Endothelial cell (in vitro differentiated cells): Measurements from ENCODE around the gene C17orf107. TPM values are rescaled to one million over a fixed set of nuclear protein-coding genes. Genes with fewer than 3 reads are reported as not detected.
A peak's percentile ranks its signal among the peaks of the same experiment; 100 is the strongest.

Experiments used
- DNase-seq: peaks from one replicate; pipeline ENCODE4 v3.0.0; 2021; ENCODE audit warnings: low spot score
- H3K27ac Mint-ChIP-seq: one replicate; pipeline ENCODE4 v1.8.0; 2021; ENCODE audit warnings: mixed read lengths, inconsistent platforms; ENCODE audit not compliant: unreplicated experiment
- H3K27me3 Mint-ChIP-seq: one replicate; pipeline ENCODE4 v1.8.0; 2021; ENCODE audit warnings: mild to moderate bottlenecking, moderate library complexity, mixed read lengths, inconsistent platforms; ENCODE audit not compliant: unreplicated experiment
- H3K36me3 Mint-ChIP-seq: one replicate; pipeline ENCODE4 v1.8.0; 2021; ENCODE audit warnings: mild to moderate bottlenecking, low read depth, mixed read lengths, inconsistent platforms; ENCODE audit not compliant: unreplicated experiment
- H3K4me1 Mint-ChIP-seq: one replicate; pipeline ENCODE4 v1.8.0; 2021; ENCODE audit warnings: mild to moderate bottlenecking, mixed read lengths, inconsistent platforms; ENCODE audit not compliant: unreplicated experiment
- H3K4me3 Mint-ChIP-seq: one replicate; pipeline ENCODE4 v1.8.0; 2021; ENCODE audit warnings: mild to moderate bottlenecking, mixed read lengths, inconsistent platforms; ENCODE audit not compliant: unreplicated experiment
- H3K9me3 Mint-ChIP-seq: one replicate; pipeline ENCODE4 v1.8.0; 2021; ENCODE audit warnings: mixed read lengths, inconsistent platforms; ENCODE audit not compliant: unreplicated experiment
- total RNA-seq: library from RNA; stranded (reverse); fragmentation: NEBNext Ultra II Directional; extraction: Animal tissue kit (Norgen Biotek cat#: 25700); gene quantifications from one replicate; pipeline ENCODE4 v1.2.1, GENCODE V29; 2021; ENCODE audit not compliant: unreplicated experiment
- TF ChIP-seq, protein P1 (sequence below): fragments of 200-600 bp; sonication (generic); IDR thresholded peaks from one replicate; pipeline ENCODE4 v1.5.0; 2021; ENCODE audit warnings: antibody characterized with exemption; ENCODE audit not compliant: unreplicated experiment

The C17orf107 gene
- total RNA-seq, 1 donor from 2014 or later: 2.3 TPM

- Mint-ChIP-seq H3K36me3 (peaks cover 27% of the 10 kb centered on the region), H3K9me3 (no peaks in the 10 kb centered on the region), H3K4me3 (peak overlapping the region; percentile 97), H3K27ac (peak overlapping the region; percentile 99), H3K4me1 (peaks cover 34% of the 10 kb centered on the region), H3K27me3 (peaks cover 23% of the 10 kb centered on the region)
- peak; percentile 39 for DNase-seq
- TF ChIP-seq, protein P1, sequence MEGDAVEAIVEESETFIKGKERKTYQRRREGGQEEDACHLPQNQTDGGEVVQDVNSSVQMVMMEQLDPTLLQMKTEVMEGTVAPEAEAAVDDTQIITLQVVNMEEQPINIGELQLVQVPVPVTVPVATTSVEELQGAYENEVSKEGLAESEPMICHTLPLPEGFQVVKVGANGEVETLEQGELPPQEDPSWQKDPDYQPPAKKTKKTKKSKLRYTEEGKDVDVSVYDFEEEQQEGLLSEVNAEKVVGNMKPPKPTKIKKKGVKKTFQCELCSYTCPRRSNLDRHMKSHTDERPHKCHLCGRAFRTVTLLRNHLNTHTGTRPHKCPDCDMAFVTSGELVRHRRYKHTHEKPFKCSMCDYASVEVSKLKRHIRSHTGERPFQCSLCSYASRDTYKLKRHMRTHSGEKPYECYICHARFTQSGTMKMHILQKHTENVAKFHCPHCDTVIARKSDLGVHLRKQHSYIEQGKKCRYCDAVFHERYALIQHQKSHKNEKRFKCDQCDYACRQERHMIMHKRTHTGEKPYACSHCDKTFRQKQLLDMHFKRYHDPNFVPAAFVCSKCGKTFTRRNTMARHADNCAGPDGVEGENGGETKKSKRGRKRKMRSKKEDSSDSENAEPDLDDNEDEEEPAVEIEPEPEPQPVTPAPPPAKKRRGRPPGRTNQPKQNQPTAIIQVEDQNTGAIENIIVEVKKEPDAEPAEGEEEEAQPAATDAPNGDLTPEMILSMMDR: no peak
These were observed 41.4 kb downstream of the C17orf107 start for GRCh38 chr17:4940555-4941318.

- DNase-seq: no peak
- peak overlapping the region; percentile 99 for H3K27ac Mint-ChIP-seq
- H3K4me1 Mint-ChIP-seq: peaks cover 37% of the 10 kb centered on the region
- peaks cover 18% of the 10 kb centered on the region for H3K27me3 Mint-ChIP-seq
- no peaks in the 10 kb centered on the region for H3K9me3 Mint-ChIP-seq
- H3K36me3 Mint-ChIP-seq: peaks cover 26% of the 10 kb centered on the region
- TF ChIP-seq, protein P1: no peak
- peak overlapping the region; percentile 97 for H3K4me3 Mint-ChIP-seq
These were observed 41.9 kb downstream of the C17orf107 start for GRCh38 chr17:4941319-4941610.

DNA sequence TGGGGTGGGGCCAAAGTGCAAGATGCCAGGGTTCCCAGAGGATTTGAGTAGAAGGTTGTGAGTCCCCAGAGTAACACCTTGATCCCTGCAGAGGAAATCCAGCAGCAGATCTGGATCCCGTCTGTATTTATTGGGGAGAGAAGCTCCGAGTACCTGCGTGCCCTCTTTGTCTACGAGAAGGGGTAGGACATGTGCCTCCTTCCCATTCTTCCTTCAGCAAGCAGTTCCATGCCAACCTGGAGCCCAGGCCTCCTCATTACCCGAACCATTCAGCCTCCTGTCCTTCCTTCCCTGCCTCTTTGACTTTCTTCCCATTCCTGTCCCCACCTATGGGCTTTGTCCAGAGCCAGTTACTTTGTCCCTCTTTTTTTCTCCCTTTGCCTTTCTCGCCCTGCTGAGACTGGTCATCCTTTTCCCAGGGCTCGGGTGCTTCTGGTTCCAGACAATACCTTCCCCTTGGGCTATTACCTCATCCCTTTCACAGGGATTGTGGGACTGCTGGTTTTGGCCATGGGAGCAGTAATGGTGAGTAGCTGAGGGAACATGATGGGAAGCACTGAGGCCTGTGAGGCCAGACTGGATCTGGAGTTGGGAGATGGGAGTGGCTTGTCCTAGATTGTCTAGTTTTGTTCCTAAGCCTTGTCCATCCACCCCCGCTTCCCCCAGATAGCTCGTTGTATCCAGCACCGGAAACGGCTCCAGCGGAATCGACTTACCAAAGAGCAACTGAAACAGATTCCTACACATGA, 43.6 kb downstream of the C17orf107 start:
- no peak for DNase-seq
- peak overlapping the region; percentile 67 for H3K27ac Mint-ChIP-seq
- peaks cover 28% of the 10 kb centered on the region for H3K27me3 Mint-ChIP-seq
- H3K4me1 Mint-ChIP-seq: peaks cover 44% of the 10 kb centered on the region
- H3K36me3 Mint-ChIP-seq: peaks cover 33% of the 10 kb centered on the region
- H3K9me3 Mint-ChIP-seq: no peaks in the 10 kb centered on the region
- H3K4me3 Mint-ChIP-seq: peak overlapping the region; percentile 62
- TF ChIP-seq, protein P1: no peak

DNA sequence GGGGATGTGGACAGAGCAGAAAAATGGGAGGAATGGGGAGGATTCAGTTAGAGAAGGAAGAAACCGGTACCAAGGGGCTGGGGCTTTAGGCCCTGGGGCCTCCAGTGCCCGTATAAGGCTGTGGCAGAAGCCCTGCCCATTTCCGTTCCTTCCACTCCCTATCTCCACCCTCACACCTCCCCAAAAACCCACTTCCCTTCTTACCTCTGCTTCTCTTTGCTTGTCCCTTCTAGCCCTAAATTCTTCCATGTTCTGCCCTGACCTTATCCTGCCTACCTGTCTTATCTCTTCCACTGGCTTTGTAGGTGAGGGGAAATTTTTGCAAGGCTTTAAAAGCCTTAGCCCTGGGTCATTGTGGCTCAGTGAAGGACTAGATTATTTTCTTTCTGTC, 44.8 kb downstream of the C17orf107 start:
- H3K4me1 Mint-ChIP-seq: peaks cover 44% of the 10 kb centered on the region
- no peaks in the 10 kb centered on the region for H3K9me3 Mint-ChIP-seq
- H3K27ac Mint-ChIP-seq: peak overlapping the region; percentile 61
- H3K36me3 Mint-ChIP-seq: peaks cover 33% of the 10 kb centered on the region
- TF ChIP-seq, protein P1: no peak
- no peak for DNase-seq
- H3K4me3 Mint-ChIP-seq: no peak overlapping the region
- H3K27me3 Mint-ChIP-seq: peaks cover 25% of the 10 kb centered on the region
